K562 (cell line): ENCODE measurements around the gene CPZ. TPM values are rescaled to one million over a fixed set of nuclear protein-coding genes. Genes with fewer than 3 reads are reported as not detected.
A peak's percentile ranks its signal among the peaks of the same experiment; 100 is the strongest.

Experiments
- ATAC-seq: fragments of 200-7000 bp; cut with Tn5 transposase; 3 replicates; pipeline ENCODE4 v1.9.1; 2020; ENCODE audit warnings: moderate library complexity
- BruUV-seq: library from RNA; stranded (reverse); fragments of 400-500 nt; replicated peaks from 2 replicates; lab custom pipeline; 2021; lab: Mats Ljungman, UMichigan
- CTCF ChIA-PET: fragments of 300-600 bp; formaldehyde crosslinking; extraction: SDS; loops from one replicate; lab custom pipeline; 2021; ENCODE audit warnings: low intra/inter-chr PET ratio; lab: Yijun Ruan, JAX
- POLR2A ChIA-PET: fragments of 300-600, 350-650 bp; sonication (Branson Sonifier 250); formaldehyde crosslinking; extraction: SDS; loops from one replicate; lab custom pipeline; 2021; ENCODE audit warnings: antibody characterized with exemption, inconsistent platforms; lab: Yijun Ruan, JAX
- DNase-seq, 4 experiments: peaks; one replicate each; pipeline versions ENCODE4 v3.0.0 to v3.0.0-alpha.2; 2011 to 2018; ENCODE audit warnings: low spot score in 3 of 4, mixed read lengths in 3 of 4; ENCODE audit errors: extremely low read depth in 1 of 4
- FAIRE-seq: peaks from 2 replicates; lab custom pipeline; 2011; peaks lifted over from hg19 to GRCh38; lab: Jason Lieb, UNC
- H2AFZ ChIP-seq: 2 replicates; pipeline ENCODE4 v1.6.0; 2011; ENCODE audit warnings: low read depth, low read length, control low read depth, inconsistent platforms
- H3K27ac ChIP-seq: fragments of 200-600 bp; 3 replicates; pipeline ENCODE4 v1.8.0; 2011; ENCODE audit warnings: low read depth, mild to moderate bottlenecking, control low read depth, inconsistent platforms, low read length, moderate library complexity, mixed read lengths; ENCODE audit errors: extremely low read depth
- H3K27me3 ChIP-seq, 2 experiments: fragments of 300-600 bp in 1 of 2; 2 replicates in 1 of 2; 3 replicates in 1 of 2; pipeline versions ENCODE4 v1.6.0 to v1.8.0; 2011; ENCODE audit warnings: inconsistent platforms in 2 of 2, low read length in 2 of 2, mild to moderate bottlenecking in 1 of 2, mixed read lengths in 1 of 2, moderate library complexity in 1 of 2; ENCODE audit not compliant: control insufficient read depth in 2 of 2, insufficient read depth in 2 of 2
- H3K36me3 ChIP-seq: fragments of 300-600 bp; 3 replicates; pipeline ENCODE4 v1.8.0; 2011; ENCODE audit warnings: mild to moderate bottlenecking, low read length, inconsistent platforms; ENCODE audit not compliant: control insufficient read depth, insufficient read depth
- H3K4me1 ChIP-seq, 2 experiments: fragments of 200-600 bp in 1 of 2; replicated peaks in 1 of 2; 2 replicates in 1 of 2; 3 replicates in 1 of 2; pipeline versions ENCODE4 v1.5.1 to v1.8.0; 2011; ENCODE audit warnings: inconsistent platforms in 2 of 2, low read length in 2 of 2, mild to moderate bottlenecking in 1 of 2, mixed read lengths in 1 of 2, moderate library complexity in 1 of 2; ENCODE audit not compliant: control insufficient read depth in 2 of 2, insufficient read depth in 2 of 2
- H3K4me2 ChIP-seq: 2 replicates; pipeline ENCODE4 v1.6.1; 2011; ENCODE audit warnings: low read length, control low read depth, inconsistent platforms, mixed read lengths; ENCODE audit not compliant: insufficient read depth
- H3K4me3 ChIP-seq: fragments of 200-600 bp; sonication (generic), shearing (Covaris generic); 2 replicates; pipeline ENCODE4 v1.5.1; 2016; ENCODE audit warnings: control low read depth, inconsistent platforms
- H3K79me2 ChIP-seq: fragments of 200-600 bp; 3 replicates; pipeline ENCODE4 v1.8.0; 2011; ENCODE audit warnings: low read length, inconsistent platforms; ENCODE audit not compliant: control insufficient read depth, insufficient read depth
- H3K9ac ChIP-seq, 2 experiments: 2 replicates each; pipeline versions ENCODE4 v1.6.0 to v1.6.1; 2011; ENCODE audit warnings: low read depth in 2 of 2, low read length in 2 of 2, control low read depth in 1 of 2, inconsistent platforms in 1 of 2, mild to moderate bottlenecking in 1 of 2, mixed read lengths in 1 of 2; ENCODE audit not compliant: insufficient read depth in 1 of 2
- H3K9me1 ChIP-seq: one replicate; pipeline ENCODE4 v1.6.0; 2011; ENCODE audit warnings: inconsistent platforms, mild to moderate bottlenecking, low read length, moderate library complexity; ENCODE audit not compliant: control insufficient read depth, insufficient read depth
- H3K9me3 ChIP-seq: replicated peaks from 2 replicates; pipeline ENCODE4 v1.5.1; 2011; ENCODE audit warnings: low read depth, low read length, inconsistent platforms; ENCODE audit not compliant: control insufficient read depth, insufficient read depth
- H4K20me1 ChIP-seq: replicated peaks from 2 replicates; pipeline ENCODE4 v1.6.1; 2011; ENCODE audit warnings: low read length, inconsistent platforms, mixed read lengths; ENCODE audit not compliant: control insufficient read depth, insufficient read depth
- BHLHE40 ChIP-seq: IDR thresholded peaks from 2 replicates; pipeline ENCODE4 v1.6.1; 2011; ENCODE audit warnings: low read length, improper control_type of control experiment
- ESRRA ChIP-seq: fragments of 450-650 bp; IDR thresholded peaks from 2 replicates; pipeline ENCODE4 v1.6.1; 2014; ENCODE audit warnings: low read depth, mild to moderate bottlenecking, moderate library complexity, borderline replicate concordance
- MCM2 ChIP-seq: fragments of 450-650 bp; IDR thresholded peaks from 2 replicates; pipeline ENCODE4 v1.6.1; 2017; ENCODE audit warnings: low read depth, mild to moderate bottlenecking
- MCM7 ChIP-seq, 2 experiments: fragments of 450-650 bp; IDR thresholded peaks; 2 replicates each; pipeline ENCODE4 v1.6.1; 2016 to 2018
- THAP12 ChIP-seq: fragments of 250-450 bp; sonication (Bioruptor Pico); IDR thresholded peaks from 2 replicates; pipeline ENCODE4 v1.9.0; 2021; ENCODE audit warnings: mild to moderate bottlenecking, inconsistent platforms
- WGBS: fragments of 100-300 bp; shearing (Covaris generic); methylation state at CpG from one replicate; pipeline ENCODE4 v1.1.6; 2016; ENCODE audit warnings: low coverage, mixed read lengths; ENCODE audit not compliant: insufficient coverage; ENCODE audit errors: missing lambda C conversion rate; 5-methylcytosine and 5-hydroxymethylcytosine counted together
- in situ Hi-C: fragments of 300-500 bp; cut with MboI; formaldehyde crosslinking; loops from 4 replicates; pipeline ENCODE4 v1.15.0; 2018; ENCODE audit warnings: inconsistent platforms, mixed read lengths
- intact Hi-C: fragments of 100-400 bp; cut with micrococcal nuclease; formaldehyde crosslinking; loops from 2 replicates; pipeline ENCODE4 v1.14.2; 2022
- polyA plus RNA-seq, 8 experiments: library from polyadenylated mRNA; depleted of rRNA in 4 of 8; stranded (reverse) in 5 of 8; unstranded in 3 of 8; fragments of >200 nt; fragmentation: Nextera tagmentation in 2 of 8; fragmentation: Illumina TruSeq in 1 of 8; extraction: Ambion mirVana in 2 of 8; extraction: Trizol in 1 of 8; gene quantifications; 2 replicates each; pipeline versions ENCODE4 v1.2.1 to v1.2.3, GENCODE V29; 2011 to 2014; ENCODE audit warnings: inconsistent platforms in 1 of 8, missing spikeins in 1 of 8
- total RNA-seq, 7 experiments: library from RNA; depleted of rRNA in 6 of 7; stranded (reverse); fragments of >200 nt in 6 of 7; fragmentation: Illumina TruSeq in 2 of 7; extraction: Trizol in 2 of 7; gene quantifications; 2 replicates each; pipeline versions ENCODE4 v1.2.1 to v1.2.3, GENCODE V29; 2011 to 2021; ENCODE audit warnings: low replicate concordance in 1 of 7

CPZ gene
- total and polyA plus RNA-seq, 9 of the 15 experiments (the other 6 are each of a cell fraction or from before 2014, with no cell fraction given): 0.06 to 2.2 (median 1.2) TPM; not detected in 1

- no peaks in the 10 kb centered on the region for H3K79me2 ChIP-seq
- TF ChIP-seq MCM7 (IDR thresholded peaks at IDR 0.05): no peak
- 0 out of 2 replicates have a peak, but pooled peaks have one; percentile 1 for TF ChIP-seq ESRRA
- ChIA-PET POLR2A (no interaction called here), CTCF (no interaction called here)
- H3K4me2 ChIP-seq: no peak overlapping the region
- intact Hi-C loops: no loop called here
- no TSS peak for BruUV-seq
- no peaks in the 10 kb centered on the region for H3K9me1 ChIP-seq
- H2AFZ ChIP-seq: no peak overlapping the region
- FAIRE-seq (no peak), DNase-seq (no peak), ATAC-seq (no peak)
- in situ Hi-C loops: no loop called here
- peaks cover 2 to 26% of the 10 kb centered on the region in 2 experiments; a peak in 3 of 5 replicates for H3K4me1 ChIP-seq
- 3% methylated on average over 2 of the region's 2 CpGs for WGBS
- no peak overlapping the region for H3K4me3 ChIP-seq
- H3K27me3 ChIP-seq: peaks cover 7 to 57% of the 10 kb centered on the region in 2 experiments; a peak in 4 of 5 replicates
- H3K36me3 ChIP-seq: no peaks in the 10 kb centered on the region
- no peak overlapping the region for H3K27ac ChIP-seq
- no peak overlapping the region for H3K9ac ChIP-seq
- peaks cover 13% of the 10 kb centered on the region for H4K20me1 ChIP-seq
- no peaks in the 10 kb centered on the region for H3K9me3 ChIP-seq
Measured at GRCh38 chr4:8588196-8588470, 4.4 kb upstream of the CPZ start.

GRCh38 chr4:8589336-8589735, 3.2 kb upstream of the CPZ start:
- DNase-seq (no peak), FAIRE-seq (no peak), ATAC-seq (no peak)
- BruUV-seq: no TSS peak
- Histone ChIP-seq H2AFZ (no peak overlapping the region), H3K4me1 (peaks cover 13 to 36% of the 10 kb centered on the region in 2 experiments; a peak in 4 of 5 replicates), H3K79me2 (no peaks in the 10 kb centered on the region; the same call in 2 of the 3 replicates), H3K9me3 (no peaks in the 10 kb centered on the region), H3K9me1 (no peaks in the 10 kb centered on the region), H3K4me2 (no peak overlapping the region), H3K27me3 (peaks cover 7 to 57% of the 10 kb centered on the region in 2 experiments; a peak in 4 of 5 replicates), H3K4me3 (no peak overlapping the region), H3K27ac (no peak overlapping the region), H3K36me3 (no peaks in the 10 kb centered on the region), H3K9ac (no peak overlapping the region), H4K20me1 (peaks cover 17% of the 10 kb centered on the region)
- POLR2A ChIA-PET: interaction anchor here (0.6 kb wide), 1 partner anchor 11 kb away, joined by 4 read pairs; no protein-coding TSS in a partner anchor
- WGBS: 8% methylated on average over 10 of the region's 10 CpGs
- intact Hi-C loops: no loop called here
- CTCF ChIA-PET: no interaction called here
- TF ChIP-seq THAP12 (CRISPR knock-in tag) (0 out of 2 replicates have a peak, but pooled peaks have one; percentile 11), MCM2 (no peak), BHLHE40 (peak; percentile 33; the same call in 1 of the 2 replicates)
- in situ Hi-C loops: no loop called here
